AG10803 (cell line): ENCODE data around the gene IGFBP6.

Experiments used
- DNase-seq: peaks from one replicate; pipeline ENCODE4 v3.0.0; 2010; ENCODE audit warnings: low read depth
- H3K4me3 ChIP-seq: 2 replicates; pipeline ENCODE4 v1.5.1; 2011; ENCODE audit warnings: mild to moderate bottlenecking, low read length, control low read depth
- CTCF ChIP-seq: conservative IDR thresholded peaks from 2 replicates; pipeline ENCODE4 v1.5.1; 2011; ENCODE audit warnings: mild to moderate bottlenecking, low read length, control low read depth, inconsistent platforms

The IGFBP6 gene

GRCh38 chr12:53051058-53051880 is 46.2 kb upstream of the IGFBP6 start:
- DNase-seq = peak; percentile 74
- peak; percentile 29 for TF ChIP-seq CTCF
- H3K4me3 ChIP-seq = peak overlapping the region; percentile 93

GRCh38 chr12:53051881-53052412 is 45.5 kb upstream of the IGFBP6 start:
- TF ChIP-seq CTCF = no peak
- H3K4me3 ChIP-seq = peak overlapping the region; percentile 93
- DNase-seq = no peak

- no peak for TF ChIP-seq CTCF
- peak; percentile 84 for DNase-seq
- peak overlapping the region; percentile 93 for H3K4me3 ChIP-seq
Observed at GRCh38 chr12:53052419-53053217, 44.8 kb upstream of the IGFBP6 start.

GRCh38 chr12:53053218-53054111 is 44.0 kb upstream of the IGFBP6 start:
- TF ChIP-seq CTCF = peak; percentile 61
- DNase-seq = no peak

GRCh38 chr12:53054112-53054878 is 43.2 kb upstream of the IGFBP6 start:
- peak overlapping the region; percentile 34 for H3K4me3 ChIP-seq
- DNase-seq = peak; percentile 78
- TF ChIP-seq CTCF = no peak

More at GRCh38 chr12:53053218-53054111, 44.0 kb upstream of the IGFBP6 start:
- peak overlapping the region; percentile 46 for H3K4me3 ChIP-seq
